GM18517 (cell line): ENCODE measurements around the gene SNRNP35.
"Not testable (repeated sequence)": the region's sequence is repeated elsewhere in the genome, so short reads cannot be mapped to it uniquely, and the experiment has no call there.

Experiments used
- ATAC-seq: cut with Tn5 transposase; IDR thresholded peaks from one replicate; pipeline ENCODE4 v1.9.1; 2021; ENCODE audit warnings: mild to moderate bottlenecking, moderate library complexity; ENCODE audit not compliant: unreplicated experiment

SNRNP35 gene

GRCh38 chr12:123446333-123446713 lies 11.6 kb upstream of the SNRNP35 start:
- no peak for ATAC-seq

- ATAC-seq = no peak
Measured at GRCh38 chr12:123449249-123449733, 8.6 kb upstream of the SNRNP35 start.

- ATAC-seq = no peak
Measured at GRCh38 chr12:123449856-123450255, 8.1 kb upstream of the SNRNP35 start.

GRCh38 chr12:123450636-123451035 lies 7.3 kb upstream of the SNRNP35 start:
- no peak for ATAC-seq

GRCh38 chr12:123452276-123452550 lies 5.7 kb upstream of the SNRNP35 start:
- ATAC-seq = not testable (repeated sequence)

GRCh38 chr12:123453165-123453564 lies 4.8 kb upstream of the SNRNP35 start:
- no peak for ATAC-seq

GRCh38 chr12:123463174-123463573 lies 5.2 kb downstream of the SNRNP35 start:
- ATAC-seq = not testable (repeated sequence)

- ATAC-seq = no peak
Measured at GRCh38 chr12:123465084-123465483, 7.1 kb downstream of the SNRNP35 start.

GRCh38 chr12:123468786-123469185 lies 10.8 kb downstream of the SNRNP35 start:
- ATAC-seq = no peak

- ATAC-seq = no peak
Measured at GRCh38 chr12:123469978-123470377, 12.0 kb downstream of the SNRNP35 start.

- ATAC-seq = no peak
Measured at GRCh38 chr12:123471374-123472068, 13.6 kb downstream of the SNRNP35 start.

- ATAC-seq = no peak
Measured at GRCh38 chr12:123472438-123472849, 14.5 kb downstream of the SNRNP35 start.

GRCh38 chr12:123474485-123475245 lies 16.7 kb downstream of the SNRNP35 start:
- no peak for ATAC-seq

- ATAC-seq = no peak
Measured at GRCh38 chr12:123475246-123475703, 17.3 kb downstream of the SNRNP35 start.

- no peak for ATAC-seq
Measured at GRCh38 chr12:123478069-123478468, 20.1 kb downstream of the SNRNP35 start.

- no peak for ATAC-seq
Measured at GRCh38 chr12:123478762-123479161, 20.8 kb downstream of the SNRNP35 start.

GRCh38 chr12:123479442-123480180 lies 21.7 kb downstream of the SNRNP35 start:
- ATAC-seq = no peak

GRCh38 chr12:123481251-123481650 lies 23.3 kb downstream of the SNRNP35 start:
- not testable (repeated sequence) for ATAC-seq

GRCh38 chr12:123482876-123483275 lies 24.9 kb downstream of the SNRNP35 start:
- no peak for ATAC-seq

- ATAC-seq = no peak
Measured at GRCh38 chr12:123483602-123484248, 25.8 kb downstream of the SNRNP35 start.

- no peak for ATAC-seq
Measured at GRCh38 chr12:123485756-123486155, 27.8 kb downstream of the SNRNP35 start.
